ENCODE measurements around the gene FNDC1. TPM values are rescaled to one million over a fixed set of nuclear protein-coding genes. Genes with fewer than 3 reads are reported as not detected.

The FNDC1 gene
- total RNA-seq, 1 experiment from 2014 or later, result not detected

- in situ Hi-C loops (cut with HindIII; ENCODE audit: low sequenced_read_pairs), result no loop called here
- DNase-seq (ENCODE audit: low spot score), result no peak
Measured at GRCh38 chr6:159298840-159299239, 129.6 kb downstream of the FNDC1 start.

GRCh38 chr6:159299566-159299965, 130.4 kb downstream of the FNDC1 start:
- in situ Hi-C loops (cut with HindIII; ENCODE audit: low sequenced_read_pairs), result no loop called here

GRCh38 chr6:159301277-159301676, 132.1 kb downstream of the FNDC1 start:
- in situ Hi-C loops (cut with HindIII; ENCODE audit: low sequenced_read_pairs), result no loop called here

More at GRCh38 chr6:159299566-159299965, 130.4 kb downstream of the FNDC1 start:
- DNase-seq (ENCODE audit: low spot score), result no peak

GRCh38 chr6:159301810-159302593, 132.8 kb downstream of the FNDC1 start:
- in situ Hi-C loops (cut with HindIII; ENCODE audit: low sequenced_read_pairs), result no loop called here
- DNase-seq (ENCODE audit: low spot score), result no peak

More at GRCh38 chr6:159301277-159301676, 132.1 kb downstream of the FNDC1 start:
- no peak for DNase-seq (ENCODE audit: low spot score)

- no peak for DNase-seq (ENCODE audit: low spot score)
- in situ Hi-C loops (cut with HindIII; ENCODE audit: low sequenced_read_pairs), result no loop called here
Measured at GRCh38 chr6:159302594-159302992, 133.4 kb downstream of the FNDC1 start.

GRCh38 chr6:159303159-159303558, 134.0 kb downstream of the FNDC1 start:
- no peak for DNase-seq (ENCODE audit: low spot score)
- in situ Hi-C loops (cut with HindIII; ENCODE audit: low sequenced_read_pairs), result no loop called here

GRCh38 chr6:159303784-159304183, 134.6 kb downstream of the FNDC1 start:
- DNase-seq (ENCODE audit: low spot score), result no peak
- in situ Hi-C loops (cut with HindIII; ENCODE audit: low sequenced_read_pairs), result no loop called here

- in situ Hi-C loops (cut with HindIII; ENCODE audit: low sequenced_read_pairs), result no loop called here
- DNase-seq (ENCODE audit: low spot score), result no peak
Measured at GRCh38 chr6:159304641-159305040, 135.4 kb downstream of the FNDC1 start.

- in situ Hi-C loops (cut with HindIII; ENCODE audit: low sequenced_read_pairs), result no loop called here
- DNase-seq (ENCODE audit: low spot score), result no peak
Measured at GRCh38 chr6:159305159-159305558, 136.0 kb downstream of the FNDC1 start.

- in situ Hi-C loops (cut with HindIII; ENCODE audit: low sequenced_read_pairs), result no loop called here
- DNase-seq (ENCODE audit: low spot score), result no peak
Measured at GRCh38 chr6:159305804-159306537, 136.8 kb downstream of the FNDC1 start.

- in situ Hi-C loops (cut with HindIII; ENCODE audit: low sequenced_read_pairs), result no loop called here
- DNase-seq (ENCODE audit: low spot score), result no peak
Measured at GRCh38 chr6:159307246-159307790, 138.1 kb downstream of the FNDC1 start.

GRCh38 chr6:159308198-159308597, 139.0 kb downstream of the FNDC1 start:
- in situ Hi-C loops (cut with HindIII; ENCODE audit: low sequenced_read_pairs), result no loop called here
- DNase-seq (ENCODE audit: low spot score), result no peak

GRCh38 chr6:159309723-159310122, 140.5 kb downstream of the FNDC1 start:
- no peak for DNase-seq (ENCODE audit: low spot score)
- in situ Hi-C loops (cut with HindIII; ENCODE audit: low sequenced_read_pairs), result no loop called here

GRCh38 chr6:159311618-159312017, 142.4 kb downstream of the FNDC1 start:
- in situ Hi-C loops (cut with HindIII; ENCODE audit: low sequenced_read_pairs), result no loop called here
- DNase-seq (ENCODE audit: low spot score), result no peak

- DNase-seq (ENCODE audit: low spot score), result no peak
- in situ Hi-C loops (cut with HindIII; ENCODE audit: low sequenced_read_pairs), result no loop called here
Measured at GRCh38 chr6:159312206-159312605, 143.0 kb downstream of the FNDC1 start.

- in situ Hi-C loops (cut with HindIII; ENCODE audit: low sequenced_read_pairs), result no loop called here
- no peak for DNase-seq (ENCODE audit: low spot score)
Measured at GRCh38 chr6:159313018-159313417, 143.8 kb downstream of the FNDC1 start.

- in situ Hi-C loops (cut with HindIII; ENCODE audit: low sequenced_read_pairs), result no loop called here
- no peak for DNase-seq (ENCODE audit: low spot score)
Measured at GRCh38 chr6:159315562-159315961, 146.4 kb downstream of the FNDC1 start.

- DNase-seq (ENCODE audit: low spot score), result no peak
- in situ Hi-C loops (cut with HindIII; ENCODE audit: low sequenced_read_pairs), result no loop called here
Measured at GRCh38 chr6:159317430-159317829, 148.2 kb downstream of the FNDC1 start.

GRCh38 chr6:159321267-159321666, 152.1 kb downstream of the FNDC1 start:
- DNase-seq (ENCODE audit: low spot score), result no peak
- in situ Hi-C loops (cut with HindIII; ENCODE audit: low sequenced_read_pairs), result no loop called here
